ENCODE data around the gene RNF26.

GRCh38 chr11:119359365-119360214 is 25.3 kb downstream of the RNF26 start:
- no peak for TF ChIP-seq CTCF (conservative IDR thresholded peaks at IDR 0.05)
- TF ChIP-seq EZH2 (IDR thresholded peaks at IDR 0.05; ENCODE audit: low read depth): no peak

All from PC-9 (cell line).